ENCODE measurements around the gene TRNP1.

Gene TRNP1

GRCh38 chr1:27001570-27002360, 8.3 kb downstream of the TRNP1 start:
- DNase-seq (ENCODE audit: low read depth) = no peak

- DNase-seq (ENCODE audit: low read depth) = no peak
Observed at GRCh38 chr1:27003745-27004470, 10.4 kb downstream of the TRNP1 start.

GRCh38 chr1:27004471-27005165, 11.1 kb downstream of the TRNP1 start:
- DNase-seq (ENCODE audit: low read depth) = no peak

- DNase-seq (ENCODE audit: low read depth) = no peak
Observed at GRCh38 chr1:27005166-27005530, 11.7 kb downstream of the TRNP1 start.

GRCh38 chr1:27005648-27006496, 12.4 kb downstream of the TRNP1 start:
- DNase-seq (ENCODE audit: low read depth) = no peak

GRCh38 chr1:27006683-27007082, 13.2 kb downstream of the TRNP1 start:
- DNase-seq (ENCODE audit: low read depth) = no peak

- no peak for DNase-seq (ENCODE audit: low read depth)
Observed at GRCh38 chr1:27007909-27008582, 14.6 kb downstream of the TRNP1 start.

GRCh38 chr1:27009601-27010197, 16.2 kb downstream of the TRNP1 start:
- no peak for DNase-seq (ENCODE audit: low read depth)

GRCh38 chr1:27010226-27010994, 16.9 kb downstream of the TRNP1 start:
- no peak for DNase-seq (ENCODE audit: low read depth)

GRCh38 chr1:27011058-27011764, 17.7 kb downstream of the TRNP1 start:
- DNase-seq (ENCODE audit: low read depth) = no peak

GRCh38 chr1:27011976-27012563, 18.6 kb downstream of the TRNP1 start:
- no peak for DNase-seq (ENCODE audit: low read depth)

- no peak for DNase-seq (ENCODE audit: low read depth)
Observed at GRCh38 chr1:27015260-27015659, 21.8 kb downstream of the TRNP1 start.

- no peak for DNase-seq (ENCODE audit: low read depth)
Observed at GRCh38 chr1:27016376-27016775, 22.9 kb downstream of the TRNP1 start.

GRCh38 chr1:27017207-27017606, 23.7 kb downstream of the TRNP1 start:
- DNase-seq (ENCODE audit: low read depth) = no peak

GRCh38 chr1:27018316-27018715, 24.8 kb downstream of the TRNP1 start:
- no peak for DNase-seq (ENCODE audit: low read depth)

GRCh38 chr1:27021354-27022031, 28.0 kb downstream of the TRNP1 start:
- no peak for DNase-seq (ENCODE audit: low read depth)

- no peak for DNase-seq (ENCODE audit: low read depth)
Observed at GRCh38 chr1:27025718-27026117, 32.2 kb downstream of the TRNP1 start.

Data from GM04504 (cell line).